ENCODE data around the gene LCLAT1.

GRCh38 chr2:30455114-30455738 lies 8.2 kb downstream of the LCLAT1 start:
- TF ChIP-seq, protein P1, sequence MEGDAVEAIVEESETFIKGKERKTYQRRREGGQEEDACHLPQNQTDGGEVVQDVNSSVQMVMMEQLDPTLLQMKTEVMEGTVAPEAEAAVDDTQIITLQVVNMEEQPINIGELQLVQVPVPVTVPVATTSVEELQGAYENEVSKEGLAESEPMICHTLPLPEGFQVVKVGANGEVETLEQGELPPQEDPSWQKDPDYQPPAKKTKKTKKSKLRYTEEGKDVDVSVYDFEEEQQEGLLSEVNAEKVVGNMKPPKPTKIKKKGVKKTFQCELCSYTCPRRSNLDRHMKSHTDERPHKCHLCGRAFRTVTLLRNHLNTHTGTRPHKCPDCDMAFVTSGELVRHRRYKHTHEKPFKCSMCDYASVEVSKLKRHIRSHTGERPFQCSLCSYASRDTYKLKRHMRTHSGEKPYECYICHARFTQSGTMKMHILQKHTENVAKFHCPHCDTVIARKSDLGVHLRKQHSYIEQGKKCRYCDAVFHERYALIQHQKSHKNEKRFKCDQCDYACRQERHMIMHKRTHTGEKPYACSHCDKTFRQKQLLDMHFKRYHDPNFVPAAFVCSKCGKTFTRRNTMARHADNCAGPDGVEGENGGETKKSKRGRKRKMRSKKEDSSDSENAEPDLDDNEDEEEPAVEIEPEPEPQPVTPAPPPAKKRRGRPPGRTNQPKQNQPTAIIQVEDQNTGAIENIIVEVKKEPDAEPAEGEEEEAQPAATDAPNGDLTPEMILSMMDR (IDR thresholded peaks at IDR 0.05): no peak
- TF ChIP-seq POLR2A (IDR thresholded peaks at IDR 0.05): no peak
